GM21447 (cell line): ENCODE results near the gene MFAP3L.

Source experiments
- ATAC-seq: cut with Tn5 transposase; IDR thresholded peaks from one replicate; pipeline ENCODE4 v1.9.1; 2021; ENCODE audit not compliant: unreplicated experiment

Gene MFAP3L

DNA sequence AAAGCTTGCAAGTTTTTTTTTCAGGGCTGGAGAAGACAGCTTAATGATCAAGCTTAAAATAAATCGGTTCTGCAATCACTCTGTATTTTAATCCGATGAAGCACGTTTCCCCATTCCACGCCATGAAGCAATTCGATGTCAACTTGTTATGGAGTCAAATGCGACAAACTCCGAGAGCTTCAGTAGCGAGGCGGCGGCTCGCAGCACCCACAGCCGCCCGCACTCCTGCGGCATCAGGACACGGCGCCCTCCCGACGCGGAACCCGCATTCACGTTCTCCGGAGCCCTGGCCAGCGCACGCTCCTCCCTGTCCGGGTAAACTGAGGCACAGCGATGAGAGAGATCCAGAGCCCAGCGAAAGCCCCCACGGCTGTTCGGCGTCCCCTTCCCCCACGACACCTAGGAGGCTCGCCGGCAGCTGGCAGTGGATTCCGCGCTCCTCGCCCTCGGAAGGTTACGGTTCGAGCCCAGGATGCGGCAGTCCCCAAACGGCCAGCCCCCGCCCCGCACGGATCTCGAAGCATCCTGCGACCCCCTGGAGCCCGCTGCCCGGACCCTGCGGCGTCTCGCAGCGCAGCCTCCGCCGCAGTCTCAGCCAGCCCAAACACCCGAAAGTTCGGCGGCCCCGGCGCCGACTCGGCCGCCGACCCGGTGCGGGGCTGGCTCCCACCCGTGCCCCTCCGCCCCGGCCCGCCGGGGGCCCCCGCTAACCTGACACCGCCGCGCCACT lies 507 bp downstream of the MFAP3L start:
- no peak for ATAC-seq

DNA sequence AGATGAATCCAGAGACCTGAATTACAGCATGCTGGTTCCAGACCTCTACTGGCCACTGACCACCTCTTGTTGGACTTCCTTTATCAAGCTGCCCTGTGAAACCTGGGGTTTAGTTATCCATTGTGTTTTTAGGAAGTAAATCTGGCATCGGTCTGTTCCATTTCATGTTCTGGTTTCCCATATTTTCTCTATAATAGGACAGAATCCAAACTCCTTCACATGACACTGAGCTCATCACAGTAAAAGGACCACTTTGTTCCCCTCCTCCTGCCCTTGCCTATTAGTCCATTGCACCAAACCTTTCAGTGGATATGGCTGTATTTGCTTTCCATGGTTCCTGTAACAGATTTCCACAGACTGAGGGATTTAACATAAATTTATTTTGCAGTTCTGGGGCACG lies 4.0 kb downstream of the MFAP3L start:
- no peak for ATAC-seq

DNA sequence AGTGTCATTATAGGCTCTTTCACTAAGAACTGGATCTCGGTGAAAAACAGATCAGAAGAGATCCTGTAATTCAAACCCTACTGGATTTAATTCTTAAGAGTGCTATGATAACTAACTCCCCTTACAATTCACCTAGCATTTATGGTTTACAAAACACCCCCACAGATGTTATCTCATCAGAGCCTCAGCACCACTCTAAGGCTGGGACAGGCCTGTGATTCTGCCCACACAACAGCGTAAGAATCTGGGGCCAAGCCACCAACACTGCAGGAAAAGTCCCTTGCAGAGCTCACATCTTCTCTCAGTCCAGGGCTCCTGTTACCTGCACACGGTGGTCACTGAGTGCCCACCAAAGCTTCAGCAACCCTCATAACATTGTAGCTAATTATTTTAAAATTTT lies 8.9 kb downstream of the MFAP3L start:
- ATAC-seq = no peak

DNA sequence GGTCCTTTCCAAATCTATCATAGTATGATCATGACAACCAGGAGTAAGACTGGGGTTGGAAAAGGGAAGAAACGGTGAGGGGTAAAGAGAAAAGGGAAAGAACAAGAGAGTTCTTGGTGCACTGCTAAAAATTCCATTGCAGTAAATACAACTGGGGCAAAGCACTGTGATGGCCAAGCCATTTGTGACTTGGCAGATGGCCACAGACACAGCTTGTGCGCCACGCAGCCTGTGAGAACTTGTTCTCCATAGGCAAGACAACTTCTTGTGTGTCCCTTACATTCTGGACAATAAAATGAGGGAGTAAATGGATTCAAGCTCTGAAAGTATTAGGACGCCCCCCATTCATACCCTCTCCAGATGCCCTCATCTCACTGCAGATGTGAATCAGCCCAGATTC lies 10.9 kb downstream of the MFAP3L start:
- ATAC-seq = no peak

DNA sequence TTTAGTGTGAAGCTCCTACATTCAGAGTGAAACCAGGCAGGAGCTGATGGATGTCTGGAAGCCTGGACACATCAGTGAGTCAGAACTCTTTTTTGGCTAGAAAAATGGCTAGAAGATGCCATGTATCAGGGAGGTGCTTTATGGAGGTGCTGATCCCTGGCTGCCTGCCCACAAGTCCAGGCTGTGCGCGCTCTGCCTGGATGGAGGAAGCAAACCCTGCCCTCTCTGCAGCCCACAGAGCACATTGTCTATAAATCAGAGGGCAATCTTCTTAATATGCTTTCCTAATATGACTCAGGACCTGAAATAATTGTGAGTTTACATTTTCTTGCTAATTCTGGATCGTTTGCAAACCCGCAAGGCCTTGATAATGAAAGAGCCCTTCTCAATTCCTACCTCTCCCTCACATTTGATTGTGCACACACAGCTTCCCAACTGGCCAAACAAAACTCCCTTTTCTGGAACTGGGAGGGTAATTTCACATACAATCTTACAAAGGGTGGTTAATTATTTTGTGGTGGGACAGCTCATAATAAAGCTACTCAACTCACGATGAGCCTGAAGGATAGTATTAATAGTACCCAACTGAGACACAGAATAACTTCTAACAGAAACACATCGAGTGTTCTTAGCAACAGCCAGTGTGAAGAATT lies 11.7 kb downstream of the MFAP3L start:
- no peak for ATAC-seq

DNA sequence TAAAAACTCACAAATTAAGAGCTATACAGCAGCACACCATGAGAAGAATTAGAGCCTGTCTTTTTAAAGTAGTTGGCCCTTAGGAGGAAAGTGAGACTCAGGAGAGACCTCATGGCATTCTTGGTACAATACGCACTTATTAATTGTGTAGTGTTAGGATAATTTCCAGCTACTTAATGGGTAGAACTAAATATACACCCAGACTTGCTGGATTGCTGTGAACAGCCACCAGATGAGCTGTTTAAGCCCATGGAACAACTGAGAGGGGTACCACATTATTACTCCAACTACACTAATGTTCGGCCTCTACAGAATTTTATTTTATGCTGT lies 13.6 kb downstream of the MFAP3L start:
- no peak for ATAC-seq

DNA sequence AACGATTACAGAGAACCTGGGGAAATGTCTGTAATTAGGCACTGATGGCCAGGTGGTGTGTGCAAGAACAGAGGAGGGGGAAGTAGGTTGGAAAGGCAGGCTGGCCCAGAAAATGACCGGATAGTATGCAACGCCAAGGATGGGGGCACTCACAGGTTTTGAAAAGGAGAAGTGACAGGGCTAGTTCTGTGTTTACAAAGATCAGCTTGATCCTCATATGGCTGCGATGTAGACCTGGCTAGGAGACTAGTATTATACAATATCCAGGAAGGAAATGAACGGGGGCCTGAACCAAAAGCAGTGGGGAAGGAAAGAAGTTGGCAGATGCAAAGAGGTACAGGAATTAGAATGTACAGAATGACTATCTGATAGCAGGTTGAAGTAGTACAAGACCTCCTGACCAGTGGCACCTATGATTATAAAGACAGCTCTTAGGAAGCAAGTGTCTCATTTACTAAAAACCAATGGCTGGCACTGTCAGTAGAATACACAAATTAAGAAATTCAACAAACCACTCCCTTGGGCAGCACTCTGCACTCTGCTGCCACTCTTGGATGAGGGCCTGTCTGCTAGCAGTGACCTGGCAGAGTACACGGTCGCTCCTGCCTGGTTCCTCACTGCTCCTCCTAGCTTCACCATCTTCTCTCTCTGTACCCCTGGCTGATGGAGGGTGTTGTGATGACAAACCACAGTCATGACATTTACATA lies 14.1 kb downstream of the MFAP3L start:
- ATAC-seq = no peak

DNA sequence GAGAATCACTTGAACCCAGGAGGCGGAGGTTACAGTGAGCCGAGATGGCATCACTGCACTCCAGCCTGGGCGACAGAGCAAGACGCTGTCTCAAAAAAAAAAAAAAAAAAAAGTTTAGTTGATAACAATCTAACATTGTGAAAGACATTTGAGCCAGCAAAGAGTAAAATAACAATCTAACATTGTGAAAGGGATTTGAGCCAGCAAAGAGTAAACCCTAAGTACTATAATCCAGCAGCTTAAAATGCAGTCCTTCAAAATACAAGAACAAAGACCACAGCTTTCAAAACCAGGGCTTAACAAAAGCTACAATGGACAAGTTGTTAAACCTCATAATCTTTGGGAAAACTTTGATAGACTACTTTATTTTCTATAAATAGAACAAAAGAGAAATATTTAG lies 16.9 kb downstream of the MFAP3L start:
- no peak for ATAC-seq

DNA sequence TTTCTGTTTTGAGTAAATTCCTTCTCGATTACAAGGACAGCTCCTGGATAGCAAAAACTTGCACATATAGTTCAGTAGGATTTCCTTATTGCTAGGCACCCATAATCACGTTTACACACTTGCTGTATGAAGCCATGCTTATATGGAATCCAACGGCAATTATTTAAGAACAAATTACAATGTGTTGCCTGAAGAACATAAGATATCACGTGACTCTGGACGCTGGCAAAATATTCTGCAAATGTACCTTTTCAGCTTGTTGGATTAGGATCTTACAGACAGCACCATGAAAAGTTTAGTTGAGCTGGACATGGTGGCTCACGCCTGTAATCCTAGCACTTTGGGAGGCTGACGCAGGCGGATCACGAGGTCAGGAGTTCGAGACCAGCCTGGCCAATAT lies 17.4 kb downstream of the MFAP3L start:
- ATAC-seq = no peak

DNA sequence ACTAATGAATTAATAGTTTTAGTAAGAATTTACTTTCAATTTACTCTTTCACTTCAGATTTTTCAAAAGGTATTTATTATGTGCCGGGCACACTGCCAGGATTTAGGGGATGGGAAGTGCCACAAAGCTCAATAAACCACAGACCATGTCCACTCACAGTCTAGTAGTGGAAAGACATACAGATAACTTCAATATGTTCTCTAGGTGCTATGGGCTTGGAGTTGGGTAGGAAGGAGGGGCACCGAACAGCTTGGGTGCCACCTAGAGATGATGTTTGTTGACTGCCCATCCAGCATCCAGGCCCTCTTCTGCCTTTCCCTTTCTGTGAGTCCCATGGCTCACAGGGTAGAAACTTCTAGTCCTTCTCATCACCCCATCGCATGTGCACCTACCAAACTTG lies 17.8 kb downstream of the MFAP3L start:
- no peak for ATAC-seq

DNA sequence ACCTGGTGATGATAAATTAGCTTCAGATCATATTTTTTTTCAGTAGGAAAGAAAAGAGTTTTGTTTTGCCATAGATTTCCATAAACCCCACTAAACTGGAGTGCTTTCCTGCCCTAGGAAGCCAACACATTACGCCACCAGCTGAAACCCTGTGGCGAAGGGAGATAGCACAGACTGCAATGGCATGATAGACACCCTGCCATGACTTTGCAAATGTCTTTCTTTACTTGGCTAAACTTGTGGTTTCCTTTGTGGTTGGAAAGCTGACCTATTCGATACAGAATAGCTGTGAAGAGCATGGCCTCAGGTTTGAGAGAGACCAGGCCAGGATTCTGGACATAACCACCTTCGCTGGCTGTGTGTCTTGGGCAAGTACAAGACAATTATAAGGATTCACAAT lies 19.1 kb downstream of the MFAP3L start:
- ATAC-seq = no peak

DNA sequence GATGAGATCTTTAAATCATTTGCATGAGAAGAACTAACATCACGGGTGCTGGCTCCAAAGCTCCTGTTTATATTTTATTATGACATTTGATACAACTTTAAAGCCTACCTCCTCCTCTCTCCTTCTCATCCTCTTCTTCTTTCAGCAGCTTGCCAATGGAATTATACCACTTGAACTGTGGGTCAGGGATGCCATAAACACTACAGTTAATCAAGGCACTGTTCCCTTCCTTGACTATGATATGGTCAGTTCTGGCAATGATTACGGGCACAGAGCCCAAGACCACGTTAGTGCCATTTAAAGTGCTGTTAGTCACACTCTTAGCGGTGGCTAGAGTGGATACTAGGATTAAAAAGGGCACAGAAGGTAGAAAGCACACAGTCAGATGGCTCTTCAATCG lies 20.7 kb downstream of the MFAP3L start:
- ATAC-seq = no peak

DNA sequence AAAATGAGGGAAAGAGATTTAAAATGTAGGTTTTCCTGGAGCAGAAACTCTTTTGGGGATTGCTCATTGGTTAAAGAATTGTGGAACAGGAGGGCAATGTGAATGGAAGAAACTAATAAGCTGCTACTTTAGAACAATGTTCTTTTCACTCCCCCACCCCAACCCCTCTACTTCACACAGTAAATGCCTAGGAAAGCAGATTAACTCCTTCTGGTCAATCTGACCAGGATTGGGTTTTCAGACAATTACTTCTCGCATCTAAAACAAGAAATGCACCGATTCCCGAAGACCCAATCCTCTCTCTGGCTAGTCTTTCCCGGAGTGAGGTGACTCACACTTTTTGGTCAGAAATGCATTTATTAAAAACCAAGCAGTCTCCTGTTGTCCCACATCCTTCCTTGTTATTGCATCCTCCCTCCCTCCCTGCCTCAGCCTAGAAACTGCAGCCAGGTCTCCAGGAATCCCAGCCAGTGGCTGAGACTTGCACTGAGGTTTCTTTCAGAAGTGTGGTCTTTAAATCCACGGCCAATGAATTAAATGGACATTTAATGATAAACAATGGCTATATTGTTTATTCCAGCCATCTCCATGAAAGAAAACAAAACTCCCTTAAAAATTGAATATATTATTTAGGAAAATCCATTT lies 21.4 kb downstream of the MFAP3L start:
- no peak for ATAC-seq

DNA sequence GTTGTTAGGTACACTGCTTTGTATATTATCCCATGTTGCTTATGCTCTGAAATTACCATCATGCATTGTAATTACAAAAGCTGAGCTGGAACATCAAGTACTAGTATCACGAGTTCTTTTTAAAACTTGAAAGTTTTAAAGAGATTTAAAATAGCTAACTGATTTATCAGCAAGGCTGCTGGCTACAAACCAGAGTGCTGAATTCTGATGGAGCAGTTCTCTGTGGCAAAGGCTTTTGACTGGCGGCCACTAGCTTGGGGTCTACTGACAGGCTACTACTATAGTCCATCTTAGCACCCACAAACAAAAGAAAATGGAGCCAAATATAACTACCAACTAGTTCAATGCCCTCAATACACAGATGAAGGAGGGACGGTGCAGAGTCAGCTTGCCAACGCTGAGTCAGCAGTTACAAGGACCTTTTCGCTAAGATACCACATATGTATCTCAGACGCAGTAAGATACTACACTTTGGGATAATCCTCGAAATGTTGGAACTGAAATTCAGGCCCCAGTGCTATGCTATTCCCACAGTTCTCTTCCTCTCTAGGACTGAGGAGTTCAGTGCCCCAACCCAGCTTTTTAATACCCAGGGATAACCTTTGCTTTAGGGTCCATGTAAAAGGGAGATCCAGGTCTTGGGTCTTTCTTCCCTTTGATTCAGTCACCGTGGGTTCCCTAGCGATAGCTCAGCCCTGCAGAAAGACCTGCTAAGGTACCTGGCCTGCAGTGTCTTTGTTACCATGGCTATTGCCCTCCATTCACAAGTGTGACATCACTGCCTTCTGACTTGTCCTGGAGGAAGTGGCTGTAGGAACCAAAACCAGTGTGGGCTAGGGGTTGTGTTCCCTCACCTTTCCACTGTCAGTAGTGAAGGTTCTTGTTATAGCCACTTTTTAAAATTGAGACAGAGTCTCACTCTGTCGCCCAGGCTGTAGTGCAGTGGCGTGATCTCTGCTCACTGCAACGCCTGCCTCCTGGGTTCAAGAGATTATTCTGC lies 22.8 kb downstream of the MFAP3L start:
- no peak for ATAC-seq

DNA sequence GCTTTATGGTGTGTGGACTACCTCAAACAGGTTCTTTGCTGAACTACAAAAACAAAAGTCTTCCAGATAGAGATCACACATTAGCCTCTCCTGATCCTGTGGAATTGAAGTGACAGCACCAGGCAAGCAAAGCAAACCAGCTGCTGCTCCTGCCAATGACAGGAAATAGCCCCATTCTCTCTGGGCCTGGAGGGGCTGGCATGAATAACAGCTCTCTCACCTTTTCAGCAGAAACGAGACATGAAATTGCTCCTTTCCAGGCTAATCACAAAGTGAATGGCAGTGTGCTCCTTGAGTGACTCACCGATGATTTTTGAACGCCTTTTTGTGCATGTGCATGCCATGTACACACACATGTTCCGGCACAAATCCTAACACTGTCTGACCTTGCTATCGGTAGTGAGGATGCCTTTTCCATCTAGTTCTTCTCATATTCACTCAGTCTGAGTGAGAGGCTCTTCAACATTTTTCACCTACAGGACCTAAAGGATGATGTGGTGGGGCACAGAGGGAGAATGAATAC lies 24.4 kb downstream of the MFAP3L start:
- ATAC-seq = no peak

DNA sequence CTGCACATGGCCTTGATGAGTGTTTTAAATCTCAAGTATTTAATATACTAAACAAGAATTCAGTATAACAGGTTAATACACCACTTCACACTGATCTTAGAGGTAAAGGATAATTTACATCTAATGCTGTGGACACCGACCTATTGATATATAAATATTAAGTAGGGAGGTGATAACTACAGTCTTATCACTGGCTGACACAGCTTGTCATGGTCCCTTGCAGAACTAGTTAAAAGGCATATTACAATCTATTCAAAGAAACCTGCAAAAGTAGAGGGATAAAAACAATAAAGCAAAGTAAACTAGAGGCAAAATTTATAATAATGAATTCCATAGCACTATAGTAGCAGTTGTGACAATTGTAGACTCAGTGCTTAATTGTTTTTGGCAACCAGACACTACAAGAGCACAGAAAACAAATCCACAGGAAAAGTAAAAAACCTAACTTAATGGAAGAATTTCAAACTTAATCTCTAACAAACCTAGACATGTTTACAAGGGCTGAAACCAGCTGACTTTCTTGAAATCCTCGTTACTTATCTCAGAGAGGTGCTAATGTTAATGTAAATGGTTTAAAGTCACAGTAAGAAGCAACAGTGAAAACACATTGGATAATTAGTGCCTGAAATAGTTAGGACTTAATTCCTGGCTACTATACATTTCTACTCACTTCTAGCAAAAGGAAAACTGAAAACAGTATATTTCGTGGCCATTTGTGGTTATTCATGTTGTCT lies 25.0 kb downstream of the MFAP3L start:
- ATAC-seq = no peak

DNA sequence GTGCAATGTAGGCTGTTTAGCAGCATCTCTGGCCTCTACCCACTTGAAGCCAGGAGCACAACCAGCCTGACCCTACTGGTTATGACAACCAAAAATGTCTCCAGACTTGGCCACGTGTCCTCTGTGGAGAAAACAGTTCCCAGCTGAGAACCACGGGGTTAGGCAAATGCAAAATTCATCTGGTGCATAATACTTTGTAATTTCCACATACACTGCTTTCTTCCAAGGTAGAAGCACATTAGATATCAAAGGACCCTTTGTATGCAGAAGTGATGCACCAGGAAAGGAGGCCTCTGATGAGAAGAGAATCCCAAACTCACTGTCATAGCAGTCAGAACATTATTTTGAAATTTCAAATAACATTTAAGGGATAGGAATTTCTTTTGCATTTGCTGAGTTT lies 26.3 kb downstream of the MFAP3L start:
- no peak for ATAC-seq

DNA sequence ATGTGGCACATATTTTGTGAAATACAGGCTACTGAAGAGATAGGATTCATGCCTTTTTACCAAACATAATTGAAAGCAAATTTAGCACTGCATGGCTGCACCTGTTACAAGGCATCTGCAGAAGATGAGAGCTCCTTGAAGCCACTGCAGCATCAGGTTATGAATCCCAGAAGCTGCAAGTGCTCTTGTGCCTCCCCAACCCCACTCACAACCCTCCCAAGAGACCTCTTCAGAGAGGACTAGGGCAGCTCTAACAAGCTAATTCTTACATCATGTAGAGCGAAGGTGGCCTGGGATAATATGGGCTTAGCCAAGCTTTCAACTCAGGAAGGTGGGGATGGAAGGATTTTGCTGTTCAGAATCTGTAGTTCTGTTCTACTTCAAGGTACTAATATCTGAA lies 27.2 kb downstream of the MFAP3L start:
- no peak for ATAC-seq

DNA sequence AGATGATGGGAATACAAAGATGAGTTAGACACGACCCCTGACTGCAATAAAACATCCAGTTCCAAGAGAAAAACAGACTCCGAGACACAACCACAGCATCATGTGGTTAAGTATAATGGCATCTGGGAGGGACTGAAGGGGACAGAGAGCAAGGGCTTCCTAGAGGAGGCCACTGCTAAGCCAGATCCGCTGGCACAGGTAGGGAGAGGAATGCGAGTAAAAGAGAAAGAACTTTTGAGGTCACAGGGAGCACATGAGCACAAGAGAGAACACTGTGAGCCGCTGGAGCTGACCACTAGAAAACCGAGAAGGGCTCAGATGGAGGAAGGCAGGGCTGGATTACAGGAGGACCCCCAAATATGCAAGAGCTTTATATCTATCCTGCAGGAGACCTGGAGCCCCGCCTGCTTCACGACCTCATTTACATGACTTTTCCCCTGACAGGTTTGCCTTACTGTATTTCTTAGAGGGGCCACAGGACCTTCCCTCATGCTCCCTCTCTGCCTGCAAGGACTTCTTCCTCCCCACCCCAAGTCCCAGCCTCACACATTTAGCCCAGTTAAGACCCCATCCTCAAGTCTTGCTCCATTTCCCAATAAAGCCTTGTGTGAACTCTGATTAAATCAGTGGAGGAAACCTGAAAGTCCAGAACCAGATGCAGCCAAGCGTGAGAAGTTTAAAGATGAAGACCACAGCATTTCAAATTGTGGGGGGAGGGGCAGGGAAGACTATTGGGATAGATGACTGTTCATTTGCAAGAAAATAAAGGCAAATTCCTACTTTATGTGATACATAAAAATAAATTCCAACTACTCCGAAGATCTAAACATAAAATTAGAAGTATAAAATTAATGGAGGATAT lies 29.6 kb downstream of the MFAP3L start:
- ATAC-seq = no peak
